OCI-LY1 (cell line): Measurements from ENCODE around the gene KLHL40.

Source experiments
- H2AFZ ChIP-seq: fragments of 200-600 bp; sonication (generic), shearing (Covaris generic); 2 replicates; pipeline ENCODE4 v1.6.0; 2014; ENCODE audit warnings: antibody characterized with exemption, mild to moderate bottlenecking, low read length
- H3F3A ChIP-seq: fragments of 200-600 bp; sonication (generic), shearing (Covaris generic); 2 replicates; pipeline ENCODE4 v1.6.0; 2014; ENCODE audit warnings: mild to moderate bottlenecking, antibody characterized with exemption, low read length, moderate library complexity; ENCODE audit not compliant: insufficient read depth
- H3K27ac ChIP-seq: fragments of 200-600 bp; sonication (generic); 2 replicates; pipeline ENCODE4 v1.5.1; 2014; ENCODE audit warnings: low read length, mixed run types, mild to moderate bottlenecking, low read depth; ENCODE audit not compliant: poor library complexity, severe bottlenecking
- H3K27me3 ChIP-seq: fragments of 200-600 bp; sonication (generic); 2 replicates; pipeline ENCODE4 v1.6.0; 2014; ENCODE audit warnings: antibody characterized with exemption, mild to moderate bottlenecking, low read length, moderate library complexity; ENCODE audit not compliant: insufficient read depth
- H3K36me3 ChIP-seq: fragments of 200-600 bp; sonication (generic); 2 replicates; pipeline ENCODE4 v1.6.1; 2014; ENCODE audit warnings: mild to moderate bottlenecking, antibody characterized with exemption, low read length, moderate library complexity, mixed read lengths; ENCODE audit not compliant: insufficient read depth
- H3K4me1 ChIP-seq: fragments of 200-600 bp; sonication (generic); 2 replicates; pipeline ENCODE4 v1.5.1; 2014; ENCODE audit warnings: mild to moderate bottlenecking, low read length, moderate library complexity; ENCODE audit not compliant: insufficient read depth, severe bottlenecking
- H3K4me2 ChIP-seq: fragments of 200-600 bp; sonication (generic), shearing (Covaris generic); 2 replicates; pipeline ENCODE4 v1.6.1; 2014; ENCODE audit warnings: low read length
- H3K4me3 ChIP-seq: fragments of 200-600 bp; sonication (generic); 2 replicates; pipeline ENCODE4 v1.5.1; 2014; ENCODE audit warnings: low read length, low read depth, mild to moderate bottlenecking, mixed read lengths; ENCODE audit not compliant: poor library complexity, severe bottlenecking
- H3K79me2 ChIP-seq: fragments of 200-600 bp; shearing (Covaris generic); 2 replicates; pipeline ENCODE4 v1.6.1; 2016; ENCODE audit warnings: mixed run types, low read length, mixed read lengths; ENCODE audit not compliant: insufficient read depth
- H3K9ac ChIP-seq: fragments of 200-600 bp; sonication (generic), shearing (Covaris generic); 2 replicates; pipeline ENCODE4 v1.6.1; 2014; ENCODE audit warnings: mild to moderate bottlenecking, low read length, mixed read lengths
- H3K9me2 ChIP-seq: fragments of 200-600 bp; sonication (generic), shearing (Covaris generic); 2 replicates; pipeline ENCODE4 v1.6.1; 2014; ENCODE audit warnings: low read depth, mild to moderate bottlenecking, low read length, mixed read lengths
- H3K9me3 ChIP-seq: fragments of 200-600 bp; shearing (Covaris generic); 2 replicates; pipeline ENCODE4 v1.6.1; 2014; ENCODE audit warnings: low read length, mixed read lengths
- H4K20me1 ChIP-seq: fragments of 200-600 bp; sonication (generic), shearing (Covaris generic); 2 replicates; pipeline ENCODE4 v1.6.0; 2016; ENCODE audit warnings: mild to moderate bottlenecking, low read length; ENCODE audit not compliant: insufficient read depth
- EZH2 ChIP-seq: fragments of 200-600 bp; sonication (generic), shearing (Covaris generic); IDR thresholded peaks from 2 replicates; pipeline ENCODE4 v1.8.0; 2017; ENCODE audit warnings: borderline replicate concordance, mixed run types, mild to moderate bottlenecking, antibody characterized with exemption, low read length, moderate library complexity, mixed read lengths
- TF ChIP-seq, protein P1 (sequence below): fragments of 200-600 bp; sonication (generic), shearing (Covaris generic); IDR thresholded peaks from 2 replicates; pipeline ENCODE4 v1.5.1; 2017; ENCODE audit warnings: mild to moderate bottlenecking, antibody characterized with exemption, low read length, moderate library complexity, mixed read lengths

KLHL40 gene

DNA sequence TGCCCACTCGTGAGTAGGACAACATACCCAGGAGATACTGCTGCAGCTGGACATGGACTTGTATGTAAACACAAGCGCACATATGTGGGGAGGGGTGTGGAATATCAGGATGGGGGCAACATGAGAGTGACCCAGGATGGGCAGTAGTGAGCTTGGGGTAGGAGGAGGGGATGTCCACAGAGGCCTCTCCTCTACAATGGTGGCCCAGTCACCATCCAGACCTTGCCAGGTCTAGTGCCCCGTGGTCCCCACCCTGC, 32.1 kb upstream of the KLHL40 start:
- Histone ChIP-seq H3K9ac (no peak overlapping the region), H3K79me2 (no peaks in the 10 kb centered on the region), H3K27me3 (no peaks in the 10 kb centered on the region), H3K4me3 (no peak overlapping the region), H3K4me1 (peaks cover 3% of the 10 kb centered on the region), H3K9me3 (no peaks in the 10 kb centered on the region), H3K36me3 (peaks cover 10% of the 10 kb centered on the region; the same call in 1 of the 2 replicates), H2AFZ (no peak overlapping the region), H3K27ac (no peak overlapping the region), H3K4me2 (no peak overlapping the region), H3K9me2 (no peaks in the 10 kb centered on the region), H4K20me1 (no peaks in the 10 kb centered on the region), H3F3A (no peaks in the 10 kb centered on the region)
- no peak for TF ChIP-seq EZH2
- TF ChIP-seq, protein P1, sequence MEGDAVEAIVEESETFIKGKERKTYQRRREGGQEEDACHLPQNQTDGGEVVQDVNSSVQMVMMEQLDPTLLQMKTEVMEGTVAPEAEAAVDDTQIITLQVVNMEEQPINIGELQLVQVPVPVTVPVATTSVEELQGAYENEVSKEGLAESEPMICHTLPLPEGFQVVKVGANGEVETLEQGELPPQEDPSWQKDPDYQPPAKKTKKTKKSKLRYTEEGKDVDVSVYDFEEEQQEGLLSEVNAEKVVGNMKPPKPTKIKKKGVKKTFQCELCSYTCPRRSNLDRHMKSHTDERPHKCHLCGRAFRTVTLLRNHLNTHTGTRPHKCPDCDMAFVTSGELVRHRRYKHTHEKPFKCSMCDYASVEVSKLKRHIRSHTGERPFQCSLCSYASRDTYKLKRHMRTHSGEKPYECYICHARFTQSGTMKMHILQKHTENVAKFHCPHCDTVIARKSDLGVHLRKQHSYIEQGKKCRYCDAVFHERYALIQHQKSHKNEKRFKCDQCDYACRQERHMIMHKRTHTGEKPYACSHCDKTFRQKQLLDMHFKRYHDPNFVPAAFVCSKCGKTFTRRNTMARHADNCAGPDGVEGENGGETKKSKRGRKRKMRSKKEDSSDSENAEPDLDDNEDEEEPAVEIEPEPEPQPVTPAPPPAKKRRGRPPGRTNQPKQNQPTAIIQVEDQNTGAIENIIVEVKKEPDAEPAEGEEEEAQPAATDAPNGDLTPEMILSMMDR, result no peak

DNA sequence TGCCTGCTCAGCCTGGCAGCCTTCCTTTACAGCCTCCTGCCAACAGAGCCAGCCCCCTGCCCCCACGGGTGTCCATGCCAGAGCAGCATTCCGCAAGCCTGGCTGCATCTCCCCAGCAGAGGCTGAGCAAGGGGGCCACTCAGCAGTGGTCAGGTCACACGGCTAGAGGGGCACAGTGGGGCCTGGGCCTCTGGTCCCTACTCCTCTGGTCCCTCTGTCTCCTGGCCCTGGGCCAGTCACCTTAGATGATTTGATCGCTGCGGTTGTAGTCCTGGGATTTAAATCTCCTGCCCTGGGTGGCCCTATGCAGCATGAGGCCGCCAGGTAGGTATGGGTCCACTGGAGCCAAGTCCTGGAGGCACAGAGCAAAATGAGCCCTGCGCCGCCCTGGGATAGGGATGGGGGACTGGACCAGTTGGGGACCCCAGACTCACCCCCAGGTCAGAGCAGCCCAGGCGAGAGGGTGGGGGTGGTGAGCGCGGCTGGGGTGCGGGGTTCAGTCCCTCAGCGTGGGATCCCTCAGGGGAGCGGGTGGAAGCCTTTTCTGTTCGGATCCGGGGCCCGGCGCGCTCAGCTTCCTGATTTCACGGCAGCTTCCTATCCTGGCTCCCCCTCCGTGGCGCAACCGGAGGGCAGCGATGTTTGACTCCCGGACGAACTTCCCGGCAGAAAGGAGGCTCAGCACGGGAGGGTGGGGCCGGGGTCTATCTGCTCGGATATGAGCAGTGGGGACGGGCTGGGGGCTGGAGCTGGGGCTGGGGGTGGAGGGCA, 31.6 kb upstream of the KLHL40 start, which contains the start of gene ZBTB47:
Gene ZBTB47 (plus strand): TSS at position 138 of the 771 bp plus-strand sequence. CDS start 4,659 bp downstream, outside the sequence.
- no peaks in the 10 kb centered on the region for H3K27me3 ChIP-seq
- H4K20me1 ChIP-seq, result no peaks in the 10 kb centered on the region
- H3K9me2 ChIP-seq, result no peaks in the 10 kb centered on the region
- H3K27ac ChIP-seq, result no peak within 1 kb of the TSS
- peaks cover 3% of the 10 kb centered on the region for H3K4me1 ChIP-seq
- H3K36me3 ChIP-seq, result peaks cover 5% of the 10 kb centered on the region; the same call in 1 of the 2 replicates
- no peak within 1 kb of the TSS for H3K4me3 ChIP-seq
- H3K9ac ChIP-seq, result no peak within 1 kb of the TSS
- no peaks in the 10 kb centered on the region for H3K79me2 ChIP-seq
- no peaks in the 10 kb centered on the region for H3K9me3 ChIP-seq
- H2AFZ ChIP-seq, result no peak within 1 kb of the TSS
- TF ChIP-seq EZH2, result no peak
- TF ChIP-seq, protein P1, result no peak
- H3K4me2 ChIP-seq, result no peak within 1 kb of the TSS; the same call in 1 of the 2 replicates
- H3F3A ChIP-seq, result no peaks in the 10 kb centered on the region

DNA sequence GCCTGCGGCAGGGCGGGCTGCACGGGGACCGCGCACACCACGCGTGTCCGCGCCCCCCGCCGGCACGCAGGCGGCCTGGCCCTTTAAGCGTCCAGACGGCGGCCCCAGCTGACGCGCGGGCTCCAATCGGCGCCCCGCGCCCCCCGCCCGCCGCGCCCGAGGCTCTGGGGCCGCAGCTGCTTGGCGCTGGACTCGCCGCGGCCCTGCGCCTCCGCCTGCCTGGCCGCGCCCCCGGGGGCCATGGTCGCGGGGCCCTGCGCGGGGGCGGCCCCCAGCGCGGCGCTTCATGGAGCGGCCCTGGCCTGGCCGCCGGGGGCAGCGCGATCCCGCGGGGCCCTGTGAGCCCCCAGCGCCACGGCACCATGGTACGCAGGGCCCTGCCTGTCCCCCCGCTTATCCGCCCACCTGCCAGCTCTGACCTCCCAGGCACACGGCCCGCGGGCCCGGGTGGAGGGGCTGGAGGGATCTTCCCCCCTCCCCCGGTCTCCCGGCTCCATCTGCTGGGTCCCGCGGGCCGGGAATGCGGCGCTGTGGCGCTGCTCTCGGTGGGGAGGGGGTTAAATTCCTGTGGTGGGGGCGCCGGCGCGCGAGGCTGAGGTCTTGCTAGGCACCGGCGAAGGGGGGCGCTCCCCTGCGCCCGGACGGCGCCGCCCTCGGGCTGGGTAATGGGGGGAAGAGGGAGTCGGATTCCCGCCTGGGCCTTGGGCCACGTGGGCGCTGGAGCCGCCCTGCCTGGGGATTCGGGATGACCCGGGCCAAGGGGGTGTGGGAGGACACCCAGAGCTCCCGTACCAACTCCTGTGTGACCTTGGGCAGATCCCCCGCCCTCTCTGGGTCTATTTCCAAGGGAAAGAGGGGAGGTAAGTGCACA, 30.8 kb upstream of the KLHL40 start:
- Histone ChIP-seq H3K36me3 (no peaks in the 10 kb centered on the region), H3K4me2 (no peak overlapping the region; the same call in 1 of the 2 replicates), H3K27me3 (no peaks in the 10 kb centered on the region), H2AFZ (no peak overlapping the region), H3K9me3 (no peaks in the 10 kb centered on the region), H3F3A (no peaks in the 10 kb centered on the region), H3K9ac (no peak overlapping the region), H3K79me2 (no peaks in the 10 kb centered on the region), H3K27ac (no peak overlapping the region), H4K20me1 (no peaks in the 10 kb centered on the region), H3K9me2 (no peaks in the 10 kb centered on the region), H3K4me1 (peaks cover 3% of the 10 kb centered on the region), H3K4me3 (no peak overlapping the region)
- TF ChIP-seq, protein P1, result no peak
- TF ChIP-seq EZH2, result no peak
